CD4-positive, alpha-beta T cell treated with Interleukin-12 subunit alpha and Interleukin-12 subunit beta, for 1 hour (primary cell): ENCODE results near the gene PARG.
"Not testable (repeated sequence)": the region's sequence is repeated elsewhere in the genome, so short reads cannot be mapped to it uniquely, and the experiment has no call there.

Experiments
- DNase-seq: peaks from one replicate; pipeline ENCODE4 v3.0.0-alpha.2; 2020

The PARG gene

GRCh38 chr10:49900406-49900805, 41.4 kb downstream of the PARG start:
- not testable (repeated sequence) for DNase-seq

GRCh38 chr10:49899999-49900398, 41.8 kb downstream of the PARG start:
- DNase-seq = not testable (repeated sequence)

- not testable (repeated sequence) for DNase-seq
Measured at GRCh38 chr10:49890025-49890424, 51.8 kb downstream of the PARG start.

- DNase-seq = not testable (repeated sequence)
Measured at GRCh38 chr10:49884739-49885331, 57.0 kb downstream of the PARG start.

- DNase-seq = not testable (repeated sequence)
Measured at GRCh38 chr10:49883852-49884251, 58.0 kb downstream of the PARG start.

GRCh38 chr10:49882327-49882726, 59.5 kb downstream of the PARG start:
- DNase-seq = not testable (repeated sequence)

GRCh38 chr10:49872740-49873139, 69.1 kb downstream of the PARG start:
- DNase-seq = not testable (repeated sequence)

- not testable (repeated sequence) for DNase-seq
Measured at GRCh38 chr10:49871462-49871861, 70.4 kb downstream of the PARG start.

- not testable (repeated sequence) for DNase-seq
Measured at GRCh38 chr10:49859933-49860332, 81.9 kb downstream of the PARG start.

GRCh38 chr10:49858697-49859382, 83.0 kb downstream of the PARG start:
- DNase-seq = not testable (repeated sequence)

- not testable (repeated sequence) for DNase-seq
Measured at GRCh38 chr10:49849520-49849919, 92.3 kb downstream of the PARG start.

- DNase-seq = no peak
Measured at GRCh38 chr10:49844775-49845595, 96.8 kb downstream of the PARG start.

GRCh38 chr10:49842333-49842628, 99.5 kb downstream of the PARG start:
- DNase-seq = not testable (repeated sequence)

- DNase-seq = no peak
Measured at GRCh38 chr10:49841615-49842332, 100.1 kb downstream of the PARG start.

- DNase-seq = no peak
Measured at GRCh38 chr10:49837685-49838084, 104.1 kb downstream of the PARG start.

GRCh38 chr10:49837051-49837478, 104.8 kb downstream of the PARG start:
- DNase-seq = no peak

GRCh38 chr10:49834976-49835375, 106.9 kb downstream of the PARG start:
- no peak for DNase-seq

GRCh38 chr10:49834201-49834600, 107.6 kb downstream of the PARG start:
- no peak for DNase-seq

- DNase-seq = no peak
Measured at GRCh38 chr10:49833168-49833567, 108.7 kb downstream of the PARG start.

- no peak for DNase-seq
Measured at GRCh38 chr10:49831352-49832035, 110.3 kb downstream of the PARG start.

GRCh38 chr10:49830846-49831245, 111.0 kb downstream of the PARG start:
- no peak for DNase-seq

- no peak for DNase-seq
Measured at GRCh38 chr10:49830016-49830415, 111.8 kb downstream of the PARG start.

- no peak for DNase-seq
Measured at GRCh38 chr10:49827297-49827696, 114.5 kb downstream of the PARG start.
